Esophagus muscularis mucosa (tissue), 4 donors: ENCODE measurements around the gene ASMTL. TPM values are rescaled to one million over a fixed set of nuclear protein-coding genes. Genes with fewer than 3 reads are reported as not detected.

Experiments used
- DNase-seq: peaks from one replicate; pipeline ENCODE4 v3.0.0-alpha.2; 2017; ENCODE audit errors: extremely low spot score
- H3K27ac ChIP-seq, 4 donors: fragments of 200-600 bp; sonication (generic); replicated peaks in 1 of 4; 1 replicate in 3 of 4; 2 replicates in 1 of 4; pipeline ENCODE4 v1.5.1; 2016 to 2019; ENCODE audit warnings: mild to moderate bottlenecking in 1 of 4
- H3K27me3 ChIP-seq, 4 donors: fragments of 200-600 bp; sonication (generic); one replicate each; pipeline versions ENCODE4 v1.5.1 to v1.6.0; 2016 to 2019
- H3K36me3 ChIP-seq, 4 donors: fragments of 200-600 bp; sonication (generic); one replicate each; pipeline ENCODE4 v1.5.1; 2016 to 2019
- H3K4me1 ChIP-seq, 4 donors: fragments of 200-600 bp; sonication (generic); one replicate each; pipeline ENCODE4 v1.5.1; 2016 to 2019
- H3K4me3 ChIP-seq, 4 donors: fragments of 200-600 bp; sonication (generic); 1 replicate in 2 of 4; 2 replicates in 2 of 4; pipeline ENCODE4 v1.5.1; 2016 to 2019; ENCODE audit warnings: mild to moderate bottlenecking in 4 of 4, moderate library complexity in 1 of 4
- H3K9me3 ChIP-seq, 4 donors: fragments of 200-600 bp; sonication (generic); 1 replicate in 3 of 4; 2 replicates in 1 of 4; pipeline ENCODE4 v1.5.1; 2016 to 2019
- CTCF ChIP-seq, 3 experiments: fragments of 200-600 bp in 2 of 3; fragments of 450-650 bp in 1 of 3; sonication (generic) in 2 of 3; IDR thresholded peaks; one replicate each; pipeline ENCODE4 v1.5.1; 2017 to 2019; ENCODE audit warnings: antibody characterized with exemption in 3 of 3, mild to moderate bottlenecking in 2 of 3, moderate library complexity in 1 of 3
- EP300 ChIP-seq: sonication (generic); formaldehyde crosslinking; IDR thresholded peaks from one replicate; pipeline ENCODE4 v1.6.1; 2017; ENCODE audit warnings: antibody characterized with exemption
- POLR2A ChIP-seq: fragments of 450-650 bp; IDR thresholded peaks from one replicate; pipeline ENCODE4 v1.6.1; 2017; ENCODE audit warnings: antibody characterized with exemption, moderate library complexity, mild to moderate bottlenecking, low read depth
- POLR2AphosphoS5 ChIP-seq, 2 donors: sonication (generic); formaldehyde crosslinking; IDR thresholded peaks; one replicate each; pipeline ENCODE4 v1.6.1; 2017; ENCODE audit warnings: antibody characterized with exemption in 2 of 2
- WGBS: methylation state at CpG from one replicate; pipeline ENCODE4 v1.1.5; 2018; 5-methylcytosine and 5-hydroxymethylcytosine counted together
- intact Hi-C: fragments of 100-400 bp; cut with DNase I; formaldehyde crosslinking; loops from one replicate; pipeline ENCODE4 v1.15.1; 2023
- total RNA-seq, 4 donors: library from RNA; depleted of rRNA; stranded (reverse); fragments of >200 nt; gene quantifications; one replicate each; pipeline versions ENCODE4 v1.1.0 to v1.2.1, GENCODE V29; 2016

Gene ASMTL
- total RNA-seq, 4 donors from 2014 or later: 28.7 to 52.2 (median 32.8) TPM

- H3K9me3 ChIP-seq: no peaks in the 10 kb centered on the region
- no peak overlapping the region for H3K27ac ChIP-seq
- peaks cover 10 to 29% (median 26%) of the 10 kb centered on the region in 4 donors for H3K4me1 ChIP-seq
- intact Hi-C loops: no loop called here
- TF ChIP-seq EP300 (no peak), POLR2AphosphoS5 (IDR thresholded peaks at IDR 0.05) (no peak), POLR2A (no peak), CTCF (IDR thresholded peaks at IDR 0.05) (no peak)
- WGBS: 94% methylated on average over 5 of the region's 5 CpGs
- peaks cover 0 to 37% (median 12%) of the 10 kb centered on the region in 4 donors for H3K36me3 ChIP-seq
- no peak overlapping the region for H3K4me3 ChIP-seq
- no peak for DNase-seq
- H3K27me3 ChIP-seq: no peaks in the 10 kb centered on the region
Observed at GRCh38 chrX:1395646-1396216, 57.0 kb downstream of the ASMTL start.

GRCh38 chrX:1394731-1395501 is 57.8 kb downstream of the ASMTL start:
- intact Hi-C loops: loop anchor here (5.0 kb wide), 1 partner anchor 48 kb away; no protein-coding TSS in a partner anchor
- Histone ChIP-seq H3K27ac (peak overlapping the region; percentile 3 to 100 (median 98)), H3K36me3 (peaks cover 3 to 37% (median 15%) of the 10 kb centered on the region in 4 donors), H3K4me3 (no peak overlapping the region), H3K9me3 (no peaks in the 10 kb centered on the region), H3K4me1 (peaks cover 18 to 37% (median 34%) of the 10 kb centered on the region in 4 donors), H3K27me3 (no peaks in the 10 kb centered on the region)
- no peak for DNase-seq
- 79% methylated on average over 18 of the region's 22 CpGs for WGBS
- TF ChIP-seq POLR2A: no peak
- TF ChIP-seq POLR2AphosphoS5 (IDR thresholded peaks at IDR 0.05): no peak
- no peak for TF ChIP-seq CTCF (IDR thresholded peaks at IDR 0.05)
- TF ChIP-seq EP300: no peak

GRCh38 chrX:1393871-1394615 is 58.7 kb downstream of the ASMTL start:
- peaks cover 12 to 41% (median 22%) of the 10 kb centered on the region in 4 donors for H3K36me3 ChIP-seq
- TF ChIP-seq POLR2AphosphoS5 (IDR thresholded peaks at IDR 0.05) (no peak), POLR2A (no peak), CTCF (IDR thresholded peaks at IDR 0.05) (no peak), EP300 (no peak)
- peaks cover 26 to 46% (median 43%) of the 10 kb centered on the region in 4 donors for H3K4me1 ChIP-seq
- H3K9me3 ChIP-seq: no peaks in the 10 kb centered on the region
- intact Hi-C loops: loop anchor here (2.0 to 5.0 kb wide), 2 partner anchors 47 to 57 kb away; no protein-coding TSS in a partner anchor
- H3K4me3 ChIP-seq: peak overlapping the region in 1 of 4 donors; percentile 100
- no peak for DNase-seq
- WGBS: 68% methylated on average over 16 of the region's 16 CpGs
- peak overlapping the region; percentile 3 to 100 (median 98) for H3K27ac ChIP-seq
- no peaks in the 10 kb centered on the region for H3K27me3 ChIP-seq

GRCh38 chrX:1392376-1393068 is 60.2 kb downstream of the ASMTL start:
- intact Hi-C loops: loop anchor here (2.0 to 5.0 kb wide), 2 partner anchors 45 to 58 kb away; no protein-coding TSS in a partner anchor
- WGBS: 0% methylated on average over 20 of the region's 76 CpGs
- H3K27me3 ChIP-seq: no peaks in the 10 kb centered on the region
- peaks cover 37 to 61% (median 58%) of the 10 kb centered on the region in 4 donors for H3K4me1 ChIP-seq
- TF ChIP-seq POLR2A (peak; percentile 12), EP300 (no peak), POLR2AphosphoS5 (IDR thresholded peaks at IDR 0.05) (no peak), CTCF (IDR thresholded peaks at IDR 0.05) (no peak)
- H3K27ac ChIP-seq: peak overlapping the region; percentile 96 to 100 (median 99)
- H3K9me3 ChIP-seq: no peaks in the 10 kb centered on the region
- H3K36me3 ChIP-seq: peaks cover 25 to 52% (median 38%) of the 10 kb centered on the region in 4 donors
- peak overlapping the region; percentile 91 to 100 (median 96) for H3K4me3 ChIP-seq
- no peak for DNase-seq
